GM12875 (cell line): ENCODE measurements around the gene RAB3A.

ENCODE experiments used
- H3K4me3 ChIP-seq: one replicate; pipeline ENCODE4 v1.5.1; 2011; ENCODE audit warnings: low read depth, low read length, control low read depth
- CTCF ChIP-seq: IDR thresholded peaks from 2 replicates; pipeline ENCODE4 v1.5.1; 2011; ENCODE audit warnings: low read depth, mild to moderate bottlenecking, control low read depth, inconsistent platforms, low read length, moderate library complexity, borderline replicate concordance; ENCODE audit not compliant: insufficient read depth

The RAB3A gene

DNA sequence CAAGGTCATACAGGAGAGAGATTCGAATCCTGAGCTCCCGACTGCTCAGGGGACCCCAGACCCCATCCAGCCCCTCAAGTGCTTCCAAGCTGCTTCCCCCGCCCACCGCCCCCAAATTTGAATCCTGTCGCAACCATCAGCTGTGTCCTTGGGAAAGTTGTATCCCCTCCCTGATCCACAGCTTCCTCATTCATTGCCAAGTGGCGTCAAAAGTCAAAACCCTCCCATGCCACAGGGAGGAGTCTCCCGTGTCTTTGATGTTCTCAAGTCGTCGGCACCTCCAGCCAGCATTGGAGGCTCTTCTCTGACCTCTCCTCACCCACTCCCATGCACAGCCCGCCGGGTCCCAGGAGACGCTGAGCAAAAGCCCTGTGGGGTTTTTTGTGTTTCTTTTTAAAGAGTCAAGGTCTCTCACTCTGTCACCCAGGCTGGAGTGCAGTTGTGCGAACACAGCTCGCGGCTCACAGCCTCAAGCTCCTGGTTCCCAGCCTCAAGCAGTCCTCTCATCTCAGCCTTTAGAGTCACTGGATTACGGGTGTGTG lies 33.1 kb downstream of the RAB3A start:
- no peak for TF ChIP-seq CTCF

DNA sequence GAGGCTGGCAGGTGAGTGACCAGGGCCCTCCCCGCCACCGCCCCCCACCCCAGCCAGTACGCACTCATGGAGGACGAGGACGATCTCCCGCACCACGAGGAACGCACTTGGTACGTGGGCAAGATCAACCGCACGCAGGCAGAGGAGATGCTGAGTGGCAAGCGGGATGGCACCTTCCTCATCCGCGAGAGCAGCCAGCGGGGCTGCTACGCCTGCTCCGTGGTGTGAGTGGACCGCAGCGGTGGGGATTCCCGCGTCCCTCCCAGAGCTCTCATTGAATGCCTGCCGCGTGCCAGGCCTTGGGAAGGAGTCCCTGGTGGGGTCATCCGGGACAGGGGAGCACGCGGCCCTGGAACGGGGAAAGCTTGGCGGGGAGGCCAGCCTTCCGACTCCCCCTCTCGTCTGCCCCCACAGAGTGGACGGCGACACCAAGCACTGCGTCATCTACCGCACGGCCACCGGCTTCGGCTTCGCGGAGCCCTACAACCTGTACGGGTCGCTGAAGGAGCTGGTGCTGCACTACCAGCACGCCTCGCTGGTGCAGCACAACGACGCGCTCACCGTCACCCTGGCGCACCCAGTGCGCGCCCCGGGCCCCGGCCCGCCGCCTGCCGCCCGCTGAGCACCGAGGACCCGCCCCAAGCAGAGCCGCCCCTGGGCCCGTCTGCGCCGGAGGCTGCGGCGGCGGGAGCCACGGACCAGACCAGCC lies 35.0 kb downstream of the RAB3A start:
- no peak overlapping the region for H3K4me3 ChIP-seq
- no peak for TF ChIP-seq CTCF

More for the DNA sequence above, 33.1 kb downstream of the RAB3A start:
- peak overlapping the region; percentile 26 for H3K4me3 ChIP-seq

DNA sequence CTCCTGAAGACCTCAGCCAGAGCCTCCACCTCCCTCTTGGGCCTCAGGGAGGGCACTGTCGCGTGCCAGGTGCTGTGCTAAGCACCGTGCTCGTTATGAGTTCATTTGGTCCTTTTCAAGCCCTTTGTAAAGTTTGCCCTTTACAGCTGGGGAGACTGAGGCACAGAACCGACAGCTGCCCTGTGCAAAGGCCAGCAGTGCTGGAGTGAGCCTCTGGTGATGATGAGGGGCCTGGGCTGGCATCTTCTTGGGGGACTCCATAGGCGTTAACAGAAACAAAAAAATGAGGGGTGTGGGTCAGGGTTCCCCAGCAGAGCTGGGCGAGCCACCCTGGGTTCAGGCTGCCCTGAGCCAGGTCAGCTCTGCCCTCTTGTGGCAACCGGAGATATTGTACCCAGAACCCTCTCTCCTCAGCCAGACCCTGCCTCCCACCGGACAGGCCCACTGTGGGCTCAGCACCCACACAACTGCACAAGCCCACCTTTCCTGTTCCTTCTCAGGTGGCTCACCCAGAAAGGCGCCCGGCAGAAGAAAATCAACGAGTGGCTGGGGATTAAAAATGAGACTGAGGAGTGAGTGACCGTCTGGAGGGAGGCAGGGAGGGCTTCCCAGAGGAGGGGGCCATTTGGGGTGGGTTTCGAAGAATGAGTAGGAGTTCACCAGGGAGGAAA lies 35.7 kb downstream of the RAB3A start:
- peak; percentile 86 for TF ChIP-seq CTCF
- no peak overlapping the region for H3K4me3 ChIP-seq

GRCh38 chr19:18167011-18167410 lies 36.8 kb downstream of the RAB3A start:
- no peak overlapping the region for H3K4me3 ChIP-seq
- TF ChIP-seq CTCF, result no peak

DNA sequence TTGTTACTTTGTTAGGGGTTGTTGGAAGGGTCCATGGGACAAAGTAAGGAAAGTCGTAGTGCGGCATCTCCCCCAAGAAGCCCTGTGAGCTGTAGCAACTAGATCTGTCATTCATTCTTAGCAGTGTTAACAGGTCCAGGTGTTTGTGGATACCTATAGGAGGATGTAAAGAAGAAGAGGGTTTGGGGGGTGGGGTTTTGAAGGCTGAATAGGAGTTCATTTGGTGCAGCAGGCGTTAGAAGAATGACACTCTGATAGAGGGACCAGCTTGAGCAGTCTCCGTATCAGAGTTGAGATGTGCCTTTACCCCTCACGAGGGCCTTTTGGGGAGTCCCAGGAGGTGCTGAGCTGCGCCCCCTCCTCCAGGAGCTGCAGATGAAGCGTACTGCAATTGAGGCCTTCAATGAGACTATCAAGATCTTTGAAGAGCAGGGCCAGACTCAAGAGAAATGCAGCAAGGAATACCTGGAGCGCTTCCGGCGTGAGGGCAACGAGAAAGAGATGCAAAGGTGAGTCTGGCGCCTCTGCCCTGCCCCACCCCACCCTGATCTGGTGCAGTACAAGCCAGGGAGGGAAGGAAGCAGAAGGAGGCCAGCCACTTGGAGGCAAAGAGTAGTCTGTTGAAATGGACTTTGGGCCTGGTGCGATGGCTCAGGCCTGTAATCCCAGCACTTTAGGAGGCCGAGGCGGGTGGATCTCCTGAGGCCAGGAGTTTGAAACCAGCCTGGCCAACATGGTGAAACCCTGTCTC lies 37.9 kb downstream of the RAB3A start:
- no peak for TF ChIP-seq CTCF
- no peak overlapping the region for H3K4me3 ChIP-seq

DNA sequence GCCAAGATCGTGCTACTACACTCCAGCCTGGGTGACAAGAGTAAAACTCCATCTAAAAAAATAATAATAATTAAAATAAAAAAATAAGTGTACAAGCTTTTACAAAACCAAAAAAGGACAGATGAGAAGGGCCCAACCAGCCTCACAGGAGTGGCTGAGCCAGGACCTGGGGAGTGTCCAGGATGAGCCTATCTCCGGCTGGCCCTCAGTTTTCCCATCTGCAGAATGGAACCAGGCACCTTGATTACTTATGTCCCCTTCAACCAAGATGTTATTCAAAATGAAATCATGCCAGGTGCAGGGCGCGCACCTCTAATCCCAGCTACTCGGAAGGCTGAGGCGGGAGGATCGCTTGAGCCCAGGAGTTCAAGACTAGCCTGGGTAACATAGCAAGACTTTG lies 39.8 kb downstream of the RAB3A start:
- H3K4me3 ChIP-seq, result no peak overlapping the region
- no peak for TF ChIP-seq CTCF
